ENCODE results near the gene MKRN3.

Gene MKRN3

GRCh38 chr15:23599053-23599452 is 33.6 kb downstream of the MKRN3 start:
- DNase-seq (ENCODE audit: low read depth), result no peak
- TF ChIP-seq CTCF (IDR thresholded peaks at IDR 0.05; ENCODE audit: insufficient read depth, low read depth, low read length, missing control alignments), result no peak
- no peak overlapping the region for H3K4me3 ChIP-seq (ENCODE audit: low read length)

GRCh38 chr15:23602124-23602523 is 36.6 kb downstream of the MKRN3 start:
- TF ChIP-seq CTCF (IDR thresholded peaks at IDR 0.05; ENCODE audit: insufficient read depth, low read depth, low read length, missing control alignments), result no peak
- no peak overlapping the region for H3K4me3 ChIP-seq (ENCODE audit: low read length)
- no peak for DNase-seq (ENCODE audit: low read depth)

GRCh38 chr15:23606226-23606625 is 40.8 kb downstream of the MKRN3 start:
- DNase-seq (ENCODE audit: low read depth), result no peak

DNA sequence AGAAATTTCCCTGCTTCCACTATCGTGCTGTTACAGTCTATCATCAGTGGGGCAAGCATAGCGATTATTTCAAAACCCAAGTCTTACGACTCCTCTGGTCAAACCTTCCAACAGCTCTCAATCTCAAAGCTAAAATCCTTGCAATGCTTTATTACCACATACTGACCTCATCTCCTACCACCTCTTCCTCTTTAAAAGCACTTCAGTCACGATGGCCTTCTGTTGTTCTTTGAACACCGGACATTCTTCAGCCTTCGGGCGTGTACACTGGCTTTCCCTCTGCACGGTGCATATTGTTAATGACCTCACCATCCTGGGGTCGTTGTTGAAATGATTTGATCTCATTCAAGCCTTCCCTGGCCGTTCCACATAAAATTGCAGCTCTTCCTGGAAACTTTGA is 51.1 kb downstream of the MKRN3 start:
- no peak for TF ChIP-seq CTCF (IDR thresholded peaks at IDR 0.05; ENCODE audit: insufficient read depth, low read depth, low read length, missing control alignments)
- no peak for DNase-seq (ENCODE audit: low read depth)
- no peak overlapping the region for H3K4me3 ChIP-seq (ENCODE audit: low read length)

More at GRCh38 chr15:23606226-23606625, 40.8 kb downstream of the MKRN3 start:
- TF ChIP-seq CTCF (IDR thresholded peaks at IDR 0.05; ENCODE audit: insufficient read depth, low read depth, low read length, missing control alignments), result no peak
- no peak overlapping the region for H3K4me3 ChIP-seq (ENCODE audit: low read length)

Measured in epithelial cell of esophagus (primary cell).